CD4-positive, alpha-beta T cell treated with Interferon gamma for 1 hour (primary cell): ENCODE results near the gene APOC3.

Experiments
- DNase-seq: peaks from one replicate; pipeline ENCODE4 v3.0.0-alpha.2; 2020

APOC3 gene

DNA sequence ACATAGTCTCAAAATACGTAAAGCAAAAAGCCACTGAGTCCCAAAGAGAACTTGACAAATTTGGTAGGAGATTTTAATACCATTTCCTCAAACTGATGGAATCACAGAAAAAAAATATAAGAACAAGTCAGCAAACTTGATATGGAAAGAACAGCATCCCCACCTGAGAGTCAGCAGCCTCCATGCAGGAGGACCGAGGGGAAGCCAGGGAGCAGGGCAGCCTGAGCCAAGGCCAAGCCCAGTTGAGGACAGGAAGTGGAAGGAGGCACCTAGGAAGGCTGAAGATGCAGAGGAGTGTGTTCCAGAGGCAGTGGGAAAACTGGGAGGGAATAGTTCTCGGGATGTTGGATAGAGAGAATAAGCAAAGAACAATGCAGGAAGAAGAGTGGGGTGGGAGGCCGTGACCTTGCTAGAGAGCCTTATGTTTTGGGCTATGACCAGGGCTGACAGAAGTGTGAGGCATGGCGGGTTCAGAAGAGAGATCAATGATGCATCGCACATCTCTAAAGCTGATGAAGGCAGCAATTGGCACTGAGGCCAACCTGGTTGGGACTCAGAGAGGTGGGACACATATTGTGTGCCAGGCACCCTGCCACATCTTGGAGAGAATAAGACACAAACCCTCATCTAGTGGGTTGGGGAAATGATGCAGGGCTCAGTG lies 22.0 kb upstream of the APOC3 start:
- DNase-seq, result no peak

GRCh38 chr11:116808262-116809175 lies 21.2 kb upstream of the APOC3 start:
- no peak for DNase-seq

DNA sequence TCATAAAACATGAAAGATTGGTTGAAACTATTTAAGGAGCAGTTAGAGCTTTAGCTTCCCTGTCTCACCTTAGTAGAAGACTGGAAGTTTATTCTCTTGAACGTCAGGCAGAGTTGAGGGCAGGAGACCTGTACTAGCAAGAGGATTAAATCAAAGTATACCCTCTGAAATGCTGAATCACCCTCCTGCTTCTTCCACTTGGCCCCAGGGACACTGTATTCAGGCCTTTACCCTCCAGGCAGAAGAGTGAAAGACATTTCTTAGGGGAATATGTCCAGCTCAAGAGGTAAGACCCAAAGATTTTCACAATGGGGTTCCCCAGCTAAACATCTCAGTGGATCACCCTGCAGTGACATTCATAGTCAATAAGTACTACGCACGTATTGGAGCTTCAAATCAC lies 18.5 kb upstream of the APOC3 start:
- no peak for DNase-seq

GRCh38 chr11:116812109-116812508 lies 17.6 kb upstream of the APOC3 start:
- no peak for DNase-seq

DNA sequence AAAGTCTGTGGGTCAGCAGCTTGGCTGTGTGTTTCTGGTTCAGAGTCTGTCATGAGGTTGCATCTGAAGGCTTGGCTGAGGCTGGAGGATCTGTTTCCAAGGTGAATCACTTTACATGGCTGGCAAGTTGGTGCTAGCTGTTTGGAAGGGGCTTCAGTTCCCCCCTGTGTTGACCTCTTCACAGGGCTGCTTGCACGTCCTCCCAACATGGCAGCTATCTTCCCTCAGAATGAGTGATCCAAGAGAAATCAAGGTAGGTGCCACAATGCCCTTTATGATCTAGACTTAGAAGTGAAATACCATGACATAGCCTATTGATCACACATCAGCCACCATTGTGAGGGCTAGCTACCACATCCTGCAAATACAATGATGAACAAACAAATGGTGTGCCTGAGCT lies 16.5 kb upstream of the APOC3 start:
- DNase-seq, result no peak

- DNase-seq, result no peak
Measured at GRCh38 chr11:116813781-116814471, 15.8 kb upstream of the APOC3 start.

DNA sequence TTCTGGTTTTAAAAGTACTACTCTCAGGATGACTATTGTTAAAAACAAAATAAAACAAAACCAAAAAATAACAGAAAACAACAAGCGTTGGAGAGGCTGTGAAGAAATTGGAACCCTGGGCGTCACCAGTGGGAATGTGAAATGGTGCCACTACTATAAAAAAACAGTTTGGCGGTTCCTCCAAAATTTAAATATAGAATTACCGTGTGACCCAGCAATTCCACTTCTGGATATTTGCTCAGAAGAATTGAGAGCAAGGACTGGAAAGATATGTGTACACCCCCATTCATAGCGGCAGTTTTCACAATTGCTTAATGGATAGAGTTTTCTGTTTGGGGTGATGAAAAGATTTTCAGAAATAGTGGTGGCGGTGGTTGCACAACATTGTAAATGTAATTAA lies 15.2 kb upstream of the APOC3 start:
- no peak for DNase-seq

DNA sequence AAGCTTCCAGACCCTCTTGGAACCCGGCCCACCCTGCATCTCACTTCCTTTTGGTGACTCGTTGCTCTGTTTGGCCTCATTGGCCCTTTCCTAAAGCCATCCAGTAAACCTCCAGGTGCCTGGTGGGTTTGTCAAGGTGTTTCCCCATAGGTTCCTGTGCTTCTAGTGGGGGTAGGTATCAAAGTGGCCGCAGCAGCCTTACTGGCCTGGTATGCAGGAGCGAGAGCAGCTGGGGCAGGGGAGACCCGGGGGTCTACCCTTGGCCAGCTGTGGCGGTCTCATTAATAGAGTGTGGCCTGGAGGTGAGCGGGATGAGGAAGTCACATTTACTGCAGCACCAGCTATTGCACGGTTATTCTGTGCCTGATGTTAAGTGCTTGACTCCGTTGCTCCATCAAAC lies 10.7 kb upstream of the APOC3 start:
- DNase-seq, result no peak

DNA sequence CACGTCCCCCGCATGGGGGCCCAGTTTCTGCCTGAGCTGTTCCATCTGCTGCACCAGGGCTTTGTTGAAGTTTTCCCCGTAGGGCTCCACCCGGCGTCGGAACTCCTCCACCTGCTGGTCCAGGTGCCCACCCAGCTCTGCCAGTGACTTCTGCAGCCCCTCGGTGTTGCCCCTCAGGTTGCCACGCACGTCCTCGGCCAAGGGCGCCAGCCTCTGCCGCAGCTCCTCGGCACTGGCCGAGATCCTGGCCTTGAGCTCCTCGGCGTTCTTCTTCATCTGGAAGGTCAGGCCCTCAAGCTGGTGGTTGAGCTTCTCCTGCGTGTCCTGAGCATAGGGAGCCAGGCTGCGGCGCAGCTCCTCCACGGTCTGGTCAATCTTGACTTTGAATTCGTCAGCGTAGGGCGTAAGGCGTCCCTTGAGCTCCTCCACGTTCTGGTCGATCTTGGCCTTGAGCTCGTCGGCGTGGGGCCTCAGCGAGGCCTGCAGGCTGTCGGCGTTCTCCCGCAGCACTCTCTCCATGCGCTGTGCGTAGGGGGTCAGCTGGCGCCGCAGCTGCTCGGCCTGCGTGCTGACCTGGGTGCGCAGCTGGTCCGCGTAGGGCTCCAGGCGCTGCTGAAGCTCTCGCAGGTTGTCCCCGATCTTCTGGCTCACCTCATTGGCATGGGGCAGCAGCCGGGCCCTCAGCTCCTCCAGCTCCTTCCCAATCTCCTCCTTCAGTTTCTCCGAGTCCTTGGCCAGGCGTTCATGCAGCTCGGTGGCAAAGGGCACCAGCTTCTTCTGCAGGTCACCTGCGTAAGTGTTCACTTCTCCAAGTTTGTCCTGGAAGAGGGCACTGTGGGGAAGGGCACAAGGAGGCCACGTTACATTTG lies 8.4 kb upstream of the APOC3 start:
- no peak for DNase-seq

DNA sequence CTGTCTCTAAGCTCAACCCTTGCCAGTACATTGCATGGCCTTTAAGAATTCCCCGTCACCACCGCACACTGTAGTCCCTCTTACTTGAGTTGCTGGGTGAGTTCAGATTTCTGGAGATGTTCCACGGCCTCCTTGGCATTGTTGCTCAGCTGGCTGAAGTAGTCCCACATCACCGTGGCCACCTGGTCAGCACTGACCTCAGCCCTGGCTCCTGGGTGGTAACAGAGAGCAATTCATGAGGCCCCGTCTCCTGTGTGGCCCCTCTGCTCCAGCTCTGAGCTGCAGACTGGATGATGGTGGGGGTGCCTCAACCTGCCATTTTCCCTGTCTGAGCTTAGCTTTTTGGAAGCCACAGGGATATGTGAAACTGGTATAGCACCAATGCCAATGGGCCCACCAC lies 7.1 kb upstream of the APOC3 start:
- DNase-seq, result no peak

GRCh38 chr11:116823031-116823843 lies 6.5 kb upstream of the APOC3 start, which contains the start of gene APOA4:
APOA4 (minus strand) TSS chr11:116823304; CDS start chr11:116823191, 113 bp downstream.
- no peak for DNase-seq

GRCh38 chr11:116825434-116825833 lies 4.3 kb upstream of the APOC3 start:
- DNase-seq, result no peak

- no peak for DNase-seq
Measured at GRCh38 chr11:116825854-116826750, 3.6 kb upstream of the APOC3 start.

GRCh38 chr11:116826751-116827431 lies 2.8 kb upstream of the APOC3 start:
- DNase-seq, result no peak

DNA sequence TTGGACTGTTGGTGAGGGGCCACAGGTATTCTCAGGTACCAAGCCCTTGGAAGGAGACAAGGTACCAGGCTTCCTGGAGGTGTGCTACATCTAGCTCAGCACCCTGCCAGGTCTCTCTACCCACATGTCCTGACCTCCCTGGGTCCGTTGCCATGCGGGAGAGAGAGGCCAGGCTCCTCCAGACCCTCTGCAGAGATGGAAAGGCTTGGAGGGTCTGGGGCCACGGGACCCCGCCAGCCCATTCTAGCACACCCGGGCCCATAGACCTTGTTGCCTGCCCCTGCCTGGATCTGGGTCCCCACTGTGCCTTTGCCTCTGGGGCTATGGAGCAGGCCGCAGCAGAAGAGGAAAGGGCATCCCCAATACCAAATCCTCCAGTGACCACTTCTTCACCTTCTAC lies 2.2 kb upstream of the APOC3 start:
- no peak for DNase-seq

DNA sequence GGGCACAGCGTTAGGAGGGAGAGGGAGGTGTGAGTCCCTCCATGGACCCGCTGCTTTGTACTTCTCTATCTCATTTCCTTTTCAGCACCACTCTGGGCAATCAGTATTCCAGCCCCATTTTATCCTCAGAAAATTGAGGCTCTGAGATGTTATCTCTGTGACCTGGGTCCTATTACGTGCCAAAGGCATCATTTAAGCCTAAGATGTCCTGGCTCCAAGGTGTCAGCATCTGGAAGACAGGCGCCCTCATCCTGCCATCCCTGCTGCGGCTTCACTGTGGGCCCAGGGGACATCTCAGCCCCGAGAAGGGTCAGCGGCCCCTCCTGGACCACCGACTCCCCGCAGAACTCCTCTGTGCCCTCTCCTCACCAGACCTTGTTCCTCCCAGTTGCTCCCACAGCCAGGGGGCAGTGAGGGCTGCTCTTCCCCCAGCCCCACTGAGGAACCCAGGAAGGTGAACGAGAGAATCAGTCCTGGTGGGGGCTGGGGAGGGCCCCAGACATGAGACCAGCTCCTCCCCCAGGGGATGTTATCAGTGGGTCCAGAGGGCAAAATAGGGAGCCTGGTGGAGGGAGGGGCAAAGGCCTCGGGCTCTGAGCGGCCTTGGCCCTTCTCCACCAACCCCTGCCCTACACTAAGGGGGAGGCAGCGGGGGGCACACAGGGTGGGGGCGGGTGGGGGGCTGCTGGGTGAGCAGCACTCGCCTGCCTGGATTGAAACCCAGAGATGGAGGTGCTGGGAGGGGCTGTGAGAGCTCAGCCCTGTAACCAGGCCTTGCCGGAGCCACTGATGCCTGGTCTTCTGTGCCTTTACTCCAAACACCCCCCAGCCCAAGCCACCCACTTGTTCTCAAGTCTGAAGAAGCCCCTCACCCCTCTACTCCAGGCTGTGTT lies 829 bp upstream of the APOC3 start:
- DNase-seq, result no peak

DNA sequence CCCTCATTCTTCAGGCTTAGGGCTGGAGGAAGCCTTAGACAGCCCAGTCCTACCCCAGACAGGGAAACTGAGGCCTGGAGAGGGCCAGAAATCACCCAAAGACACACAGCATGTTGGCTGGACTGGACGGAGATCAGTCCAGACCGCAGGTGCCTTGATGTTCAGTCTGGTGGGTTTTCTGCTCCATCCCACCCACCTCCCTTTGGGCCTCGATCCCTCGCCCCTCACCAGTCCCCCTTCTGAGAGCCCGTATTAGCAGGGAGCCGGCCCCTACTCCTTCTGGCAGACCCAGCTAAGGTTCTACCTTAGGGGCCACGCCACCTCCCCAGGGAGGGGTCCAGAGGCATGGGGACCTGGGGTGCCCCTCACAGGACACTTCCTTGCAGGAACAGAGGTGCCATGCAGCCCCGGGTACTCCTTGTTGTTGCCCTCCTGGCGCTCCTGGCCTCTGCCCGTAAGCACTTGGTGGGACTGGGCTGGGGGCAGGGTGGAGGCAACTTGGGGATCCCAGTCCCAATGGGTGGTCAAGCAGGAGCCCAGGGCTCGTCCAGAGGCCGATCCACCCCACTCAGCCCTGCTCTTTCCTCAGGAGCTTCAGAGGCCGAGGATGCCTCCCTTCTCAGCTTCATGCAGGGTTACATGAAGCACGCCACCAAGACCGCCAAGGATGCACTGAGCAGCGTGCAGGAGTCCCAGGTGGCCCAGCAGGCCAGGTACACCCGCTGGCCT lies 641 bp downstream of the APOC3 start:
- no peak for DNase-seq

- no peak for DNase-seq
Measured at GRCh38 chr11:116831790-116832349, 2.2 kb downstream of the APOC3 start.
